ENCODE data around the gene RHBDL3.

Gene RHBDL3

DNA sequence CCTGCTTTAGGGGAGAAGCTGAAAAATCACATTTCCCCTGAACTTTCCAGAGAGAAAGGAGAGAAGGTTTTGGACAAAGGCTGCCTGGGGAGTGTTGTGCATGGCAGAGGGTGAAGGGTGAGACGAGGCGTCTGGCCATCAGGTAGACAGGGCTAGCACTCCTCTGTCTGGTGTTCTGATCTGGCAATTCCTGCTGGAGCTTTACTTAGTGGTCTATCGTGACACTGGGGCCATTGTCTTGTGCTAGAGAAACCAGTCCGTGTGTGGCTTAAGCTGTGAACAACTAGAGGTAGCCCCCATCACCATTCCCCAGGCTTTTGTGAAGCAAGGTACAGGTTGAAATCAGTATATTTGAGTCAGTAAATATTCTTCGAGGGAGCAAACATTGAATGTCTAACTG lies 8.5 kb downstream of the RHBDL3 start:
- H3K9me3 ChIP-seq: no peaks in the 10 kb centered on the region
- no peaks in the 10 kb centered on the region for H3K36me3 ChIP-seq (replicated peaks)
- H3K4me3 ChIP-seq: no peak overlapping the region
- in situ Hi-C loops (cut with MboI; ENCODE audit: low sequenced_read_pairs): no loop called here
- H3K27me3 ChIP-seq (ENCODE audit: low read depth): peaks cover 23% of the 10 kb centered on the region
- DNase-seq (ENCODE audit: low spot score in 2 of 2): no peak
- no peaks in the 10 kb centered on the region for H3K4me1 ChIP-seq

DNA sequence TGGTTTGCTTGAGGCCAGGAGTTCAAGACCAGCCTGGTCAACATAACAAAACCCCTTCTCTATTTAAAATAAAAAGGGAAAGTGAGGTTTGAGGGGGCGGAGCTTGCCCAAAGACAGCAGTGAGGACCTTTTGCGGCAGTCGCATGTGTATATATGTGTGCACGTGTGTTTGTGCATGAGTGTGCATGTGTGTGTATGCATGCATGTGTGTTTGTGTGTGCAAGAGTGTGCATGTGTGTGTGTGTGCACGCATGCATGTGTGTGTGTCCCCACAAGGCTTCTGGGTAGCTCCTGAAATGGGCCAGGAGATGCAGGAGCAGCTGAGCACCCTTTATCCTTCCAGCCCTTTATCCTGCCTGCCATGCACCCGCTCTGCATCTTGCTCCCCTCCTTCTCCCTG lies 9.0 kb downstream of the RHBDL3 start:
- in situ Hi-C loops (cut with MboI; ENCODE audit: low sequenced_read_pairs): no loop called here
- Histone ChIP-seq H3K9me3 (no peaks in the 10 kb centered on the region), H3K27me3 (ENCODE audit: low read depth) (peaks cover 18% of the 10 kb centered on the region), H3K4me1 (no peaks in the 10 kb centered on the region), H3K36me3 (replicated peaks) (no peaks in the 10 kb centered on the region), H3K4me3 (no peak overlapping the region)
- no peak for DNase-seq (ENCODE audit: low spot score in 2 of 2)

- DNase-seq (ENCODE audit: low spot score in 2 of 2): peak in 1 of 2 experiments; percentile 24
- in situ Hi-C loops (cut with MboI; ENCODE audit: low sequenced_read_pairs): no loop called here
- H3K4me3 ChIP-seq: no peak overlapping the region
- peaks cover 13% of the 10 kb centered on the region; the same call in 1 of the 2 replicates for H3K27me3 ChIP-seq (ENCODE audit: low read depth)
- no peaks in the 10 kb centered on the region; the same call in 1 of the 2 replicates for H3K4me1 ChIP-seq
- H3K36me3 ChIP-seq (replicated peaks): no peaks in the 10 kb centered on the region
- H3K9me3 ChIP-seq: no peaks in the 10 kb centered on the region
Measured at GRCh38 chr17:32275060-32276042, 9.7 kb downstream of the RHBDL3 start.

- Histone ChIP-seq H3K9me3 (no peaks in the 10 kb centered on the region), H3K4me1 (peaks cover 4% of the 10 kb centered on the region; the same call in 1 of the 2 replicates), H3K4me3 (no peak overlapping the region), H3K27me3 (ENCODE audit: low read depth) (peaks cover 7% of the 10 kb centered on the region; the same call in 1 of the 2 replicates), H3K36me3 (replicated peaks) (no peaks in the 10 kb centered on the region)
- no peak for DNase-seq (ENCODE audit: low spot score in 2 of 2)
- in situ Hi-C loops (cut with MboI; ENCODE audit: low sequenced_read_pairs): no loop called here
Measured at GRCh38 chr17:32276171-32276601, 10.6 kb downstream of the RHBDL3 start.

GRCh38 chr17:32277284-32277683 lies 11.7 kb downstream of the RHBDL3 start:
- in situ Hi-C loops (cut with MboI; ENCODE audit: low sequenced_read_pairs): no loop called here
- H3K36me3 ChIP-seq (replicated peaks): no peaks in the 10 kb centered on the region
- peaks cover 4% of the 10 kb centered on the region; the same call in 1 of the 2 replicates for H3K4me1 ChIP-seq
- no peaks in the 10 kb centered on the region for H3K27me3 ChIP-seq (ENCODE audit: low read depth)
- no peak overlapping the region for H3K4me3 ChIP-seq
- no peaks in the 10 kb centered on the region for H3K9me3 ChIP-seq
- DNase-seq (ENCODE audit: low spot score in 2 of 2): no peak

DNA sequence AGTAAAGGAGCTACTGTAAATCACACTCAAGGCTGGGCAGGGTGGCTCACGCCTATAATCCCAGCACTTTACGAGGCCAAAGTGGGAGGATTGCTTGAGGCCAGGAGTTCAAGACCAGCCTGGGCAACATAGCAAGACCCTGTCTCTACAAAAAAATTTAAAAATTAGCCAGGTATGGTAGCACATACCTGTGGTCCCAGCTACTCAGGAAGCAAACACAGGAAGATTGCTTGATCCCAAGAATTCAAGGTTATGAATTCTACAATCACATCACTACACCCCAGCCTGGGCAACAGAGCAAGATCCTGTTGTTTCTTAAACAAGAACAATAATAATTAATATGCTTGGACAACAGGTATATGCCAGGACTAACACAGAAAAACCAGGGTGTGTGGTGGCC lies 13.2 kb downstream of the RHBDL3 start:
- DNase-seq (ENCODE audit: low spot score in 2 of 2): no peak
- H3K36me3 ChIP-seq (replicated peaks): no peaks in the 10 kb centered on the region
- no peaks in the 10 kb centered on the region for H3K9me3 ChIP-seq
- no peak overlapping the region for H3K4me3 ChIP-seq
- peaks cover 3% of the 10 kb centered on the region; the same call in 1 of the 2 replicates for H3K27me3 ChIP-seq (ENCODE audit: low read depth)
- peaks cover 4% of the 10 kb centered on the region; the same call in 1 of the 2 replicates for H3K4me1 ChIP-seq
- in situ Hi-C loops (cut with MboI; ENCODE audit: low sequenced_read_pairs): no loop called here

DNA sequence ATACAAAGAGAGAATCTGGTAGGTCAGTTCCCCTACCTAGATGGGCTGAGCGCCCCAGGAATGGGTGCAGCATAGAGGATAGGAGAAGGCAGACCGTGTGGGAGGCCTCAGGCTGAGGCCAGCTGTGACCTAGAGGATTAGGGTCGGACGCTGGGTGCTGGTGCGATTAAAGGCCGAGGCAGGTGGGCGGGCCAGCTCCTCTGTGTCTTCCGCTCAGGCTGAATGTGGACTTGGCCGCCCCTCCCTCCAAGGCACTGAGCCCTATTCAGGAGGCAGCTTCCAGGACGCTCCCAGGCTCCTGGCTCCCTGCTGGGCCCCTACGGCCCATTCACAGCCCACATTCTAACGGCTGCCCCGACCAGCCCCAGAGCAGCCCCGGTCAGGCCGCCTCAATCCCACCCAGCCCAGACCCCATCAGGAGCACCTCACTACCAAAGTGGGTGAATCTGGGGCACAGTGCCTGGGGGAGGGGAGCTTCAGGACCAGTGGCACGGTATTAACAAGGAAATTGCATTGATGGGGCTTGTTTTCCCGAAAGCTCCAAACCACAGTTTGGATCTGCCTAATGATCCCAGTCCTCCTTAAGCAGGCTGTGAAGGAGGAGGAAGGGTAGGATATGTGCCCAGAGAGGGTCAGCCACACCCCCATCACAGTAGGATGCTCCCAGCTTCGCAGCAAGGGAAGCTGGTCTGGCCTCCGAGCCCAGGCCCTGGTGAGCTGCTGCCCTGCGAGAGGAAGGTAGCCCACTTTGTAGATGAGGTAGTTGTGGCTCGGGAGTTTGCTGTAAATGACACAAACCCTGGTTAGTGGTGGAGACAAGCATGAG lies 14.5 kb downstream of the RHBDL3 start:
- no peaks in the 10 kb centered on the region for H3K36me3 ChIP-seq (replicated peaks)
- H3K4me1 ChIP-seq: peaks cover 4% of the 10 kb centered on the region; the same call in 1 of the 2 replicates
- peaks cover 5% of the 10 kb centered on the region; the same call in 1 of the 2 replicates for H3K27me3 ChIP-seq (ENCODE audit: low read depth)
- in situ Hi-C loops (cut with MboI; ENCODE audit: low sequenced_read_pairs): no loop called here
- peak in 1 of 2 experiments; percentile 58 for DNase-seq (ENCODE audit: low spot score in 2 of 2)
- H3K4me3 ChIP-seq: no peak overlapping the region
- H3K9me3 ChIP-seq: no peaks in the 10 kb centered on the region

DNA sequence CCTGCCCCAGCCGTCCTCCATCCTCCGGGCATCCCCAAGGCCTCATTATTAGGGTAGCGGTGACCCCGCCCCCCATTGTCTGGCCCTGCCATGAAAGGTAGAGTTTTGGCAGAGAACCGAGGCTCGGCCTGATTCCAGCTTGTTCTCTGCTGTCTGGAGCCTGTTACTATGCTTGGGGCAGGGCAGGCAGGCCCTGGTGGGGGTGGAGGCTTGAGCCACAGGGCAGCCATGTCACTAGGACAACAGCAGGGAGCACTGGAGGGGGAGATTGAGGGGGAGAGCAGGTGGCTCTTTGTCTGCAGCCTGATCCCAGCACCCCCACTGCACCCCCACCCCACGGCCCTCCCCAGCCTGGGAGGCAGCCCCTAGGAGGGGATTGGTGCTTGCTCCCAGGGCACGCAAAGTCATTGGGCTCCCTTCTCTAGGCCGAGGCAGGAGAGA lies 15.4 kb downstream of the RHBDL3 start:
- in situ Hi-C loops (cut with MboI; ENCODE audit: low sequenced_read_pairs): no loop called here
- H3K4me1 ChIP-seq: peaks cover 4% of the 10 kb centered on the region; the same call in 1 of the 2 replicates
- H3K9me3 ChIP-seq: no peaks in the 10 kb centered on the region
- H3K36me3 ChIP-seq (replicated peaks): no peaks in the 10 kb centered on the region
- H3K4me3 ChIP-seq: no peak overlapping the region
- H3K27me3 ChIP-seq (ENCODE audit: low read depth): peaks cover 5% of the 10 kb centered on the region; the same call in 1 of the 2 replicates
- peak in 1 of 2 experiments; percentile 78 for DNase-seq (ENCODE audit: low spot score in 2 of 2)

- Histone ChIP-seq H3K4me1 (peaks cover 4% of the 10 kb centered on the region; the same call in 1 of the 2 replicates), H3K9me3 (no peaks in the 10 kb centered on the region), H3K4me3 (no peak overlapping the region), H3K36me3 (replicated peaks) (no peaks in the 10 kb centered on the region), H3K27me3 (ENCODE audit: low read depth) (peaks cover 5% of the 10 kb centered on the region; the same call in 1 of the 2 replicates)
- in situ Hi-C loops (cut with MboI; ENCODE audit: low sequenced_read_pairs): no loop called here
- DNase-seq (ENCODE audit: low spot score in 2 of 2): no peak
Measured at GRCh38 chr17:32283745-32284201, 18.1 kb downstream of the RHBDL3 start.

DNA sequence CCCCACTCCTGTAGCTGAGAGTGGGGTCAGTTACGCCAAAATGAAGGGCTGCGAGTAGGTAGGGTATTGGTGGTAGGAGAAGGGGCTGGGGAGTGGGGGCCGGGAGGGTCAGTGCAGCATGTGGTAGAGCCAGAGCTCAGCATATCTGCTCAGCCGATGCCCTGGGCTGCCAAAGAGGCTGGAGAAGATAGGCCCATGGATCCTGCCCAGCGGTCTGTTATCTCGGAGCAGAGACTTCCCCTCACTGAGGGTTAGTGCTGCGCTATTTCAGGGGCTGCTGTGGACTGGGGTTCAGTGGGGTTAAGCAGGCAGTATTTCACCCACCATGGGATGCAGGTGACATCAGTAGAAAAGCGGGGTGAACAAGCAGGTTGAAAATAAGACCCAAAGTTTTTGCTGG lies 19.7 kb downstream of the RHBDL3 start:
- in situ Hi-C loops (cut with MboI; ENCODE audit: low sequenced_read_pairs): no loop called here
- Histone ChIP-seq H3K4me3 (no peak overlapping the region), H3K4me1 (peaks cover 4% of the 10 kb centered on the region; the same call in 1 of the 2 replicates), H3K36me3 (replicated peaks) (no peaks in the 10 kb centered on the region), H3K27me3 (ENCODE audit: low read depth) (peaks cover 5% of the 10 kb centered on the region; the same call in 1 of the 2 replicates), H3K9me3 (no peaks in the 10 kb centered on the region)
- DNase-seq (ENCODE audit: low spot score in 2 of 2): no peak

- no peaks in the 10 kb centered on the region for H3K9me3 ChIP-seq
- in situ Hi-C loops (cut with MboI; ENCODE audit: low sequenced_read_pairs): no loop called here
- no peaks in the 10 kb centered on the region; the same call in 1 of the 2 replicates for H3K4me1 ChIP-seq
- H3K4me3 ChIP-seq: no peak overlapping the region
- H3K27me3 ChIP-seq (ENCODE audit: low read depth): peaks cover 5% of the 10 kb centered on the region; the same call in 1 of the 2 replicates
- DNase-seq (ENCODE audit: low spot score in 2 of 2): no peak
- H3K36me3 ChIP-seq (replicated peaks): no peaks in the 10 kb centered on the region
Measured at GRCh38 chr17:32285746-32286517, 20.3 kb downstream of the RHBDL3 start.

GRCh38 chr17:32286518-32286900 lies 20.9 kb downstream of the RHBDL3 start:
- in situ Hi-C loops (cut with MboI; ENCODE audit: low sequenced_read_pairs): no loop called here
- Histone ChIP-seq H3K4me3 (no peak overlapping the region), H3K9me3 (no peaks in the 10 kb centered on the region), H3K27me3 (ENCODE audit: low read depth) (peaks cover 5% of the 10 kb centered on the region; the same call in 1 of the 2 replicates), H3K4me1 (no peaks in the 10 kb centered on the region), H3K36me3 (replicated peaks) (no peaks in the 10 kb centered on the region)
- no peak for DNase-seq (ENCODE audit: low spot score in 2 of 2)
